Measurements from ENCODE around the gene MRPS12.
"Not testable (repeated sequence)": the region's sequence is repeated elsewhere in the genome, so short reads cannot be mapped to it uniquely, and the experiment has no call there.

DNA sequence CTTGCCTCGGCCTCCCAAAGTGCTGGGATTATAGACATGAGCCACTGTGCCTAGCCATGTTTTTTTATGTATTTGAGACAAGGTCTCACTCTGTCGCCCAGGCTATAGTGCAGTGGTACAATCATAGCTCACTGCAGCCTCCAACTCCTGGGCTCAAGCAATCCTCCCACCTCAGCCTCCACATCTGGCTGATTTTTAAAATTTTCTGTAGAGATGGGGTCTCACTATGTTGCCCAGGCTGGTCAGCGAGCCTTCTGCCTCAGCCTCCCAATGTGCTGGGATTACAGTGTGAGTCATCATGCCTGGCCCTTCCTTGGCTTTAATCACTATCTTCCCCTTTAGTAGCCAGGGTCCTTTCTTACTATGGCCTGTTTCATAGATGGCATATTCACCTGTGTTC, 46.1 kb upstream of the MRPS12 start:
- TF ChIP-seq ZFP3 (CRISPR knock-in tag; IDR thresholded peaks at IDR 0.05); ARNTL (CRISPR knock-in tag; IDR thresholded peaks at IDR 0.05; ENCODE audit: borderline replicate concordance, low read depth); PPARA (CRISPR knock-in tag; IDR thresholded peaks at IDR 0.05; ENCODE audit: borderline replicate concordance); ESRRG (CRISPR knock-in tag; IDR thresholded peaks at IDR 0.05): not testable (repeated sequence)
- TF ChIP-seq, protein P1, sequence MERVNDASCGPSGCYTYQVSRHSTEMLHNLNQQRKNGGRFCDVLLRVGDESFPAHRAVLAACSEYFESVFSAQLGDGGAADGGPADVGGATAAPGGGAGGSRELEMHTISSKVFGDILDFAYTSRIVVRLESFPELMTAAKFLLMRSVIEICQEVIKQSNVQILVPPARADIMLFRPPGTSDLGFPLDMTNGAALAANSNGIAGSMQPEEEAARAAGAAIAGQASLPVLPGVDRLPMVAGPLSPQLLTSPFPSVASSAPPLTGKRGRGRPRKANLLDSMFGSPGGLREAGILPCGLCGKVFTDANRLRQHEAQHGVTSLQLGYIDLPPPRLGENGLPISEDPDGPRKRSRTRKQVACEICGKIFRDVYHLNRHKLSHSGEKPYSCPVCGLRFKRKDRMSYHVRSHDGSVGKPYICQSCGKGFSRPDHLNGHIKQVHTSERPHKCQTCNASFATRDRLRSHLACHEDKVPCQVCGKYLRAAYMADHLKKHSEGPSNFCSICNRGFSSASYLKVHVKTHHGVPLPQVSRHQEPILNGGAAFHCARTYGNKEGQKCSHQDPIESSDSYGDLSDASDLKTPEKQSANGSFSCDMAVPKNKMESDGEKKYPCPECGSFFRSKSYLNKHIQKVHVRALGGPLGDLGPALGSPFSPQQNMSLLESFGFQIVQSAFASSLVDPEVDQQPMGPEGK (CRISPR knock-in tag; IDR thresholded peaks at IDR 0.05; ENCODE audit: borderline replicate concordance), result not testable (repeated sequence)

Measured in SK-N-SH treated with all-trans-retinoic acid at 6 μM for 48 hours (cell line).